MCF 10A (cell line): ENCODE data around the gene ARHGAP8. TPM values are rescaled to one million over a fixed set of nuclear protein-coding genes. Genes with fewer than 3 reads are reported as not detected.

Experiments
- BruUV-seq: library from RNA; stranded (reverse); fragments of 400-500 nt; replicated peaks from 2 replicates; lab custom pipeline; 2021; lab: Mats Ljungman, UMichigan
- CTCF ChIA-PET: fragments of 300-600 bp; sonication (Branson Sonifier 250); formaldehyde crosslinking; extraction: SDS; loops from one replicate; lab custom pipeline; 2021; ENCODE audit warnings: antibody characterized with exemption, inconsistent platforms; lab: Yijun Ruan, JAX
- POLR2A ChIA-PET: fragments of 300-600, 350-650 bp; sonication (Branson Sonifier 250); formaldehyde crosslinking; extraction: SDS; loops from one replicate; lab custom pipeline; 2020; ENCODE audit warnings: antibody characterized with exemption, inconsistent platforms; lab: Yijun Ruan, JAX
- DNase-seq: peaks from one replicate; pipeline ENCODE4 v3.0.0-alpha.2; 2018; ENCODE audit not compliant: unreplicated experiment
- H3K27ac Mint-ChIP-seq: one replicate; pipeline ENCODE4 v1.8.0; 2022; ENCODE audit warnings: mild to moderate bottlenecking, low read depth, mixed read lengths; ENCODE audit not compliant: unreplicated experiment
- H3K27me3 Mint-ChIP-seq: one replicate; pipeline ENCODE4 v1.8.0; 2022; ENCODE audit warnings: mixed read lengths; ENCODE audit not compliant: insufficient read depth, unreplicated experiment
- H3K36me3 Mint-ChIP-seq: one replicate; pipeline ENCODE4 v1.8.0; 2022; ENCODE audit warnings: mild to moderate bottlenecking, moderate library complexity, mixed read lengths; ENCODE audit not compliant: insufficient read depth, unreplicated experiment
- H3K4me1 Mint-ChIP-seq: one replicate; pipeline ENCODE4 v1.8.0; 2022; ENCODE audit warnings: mixed read lengths; ENCODE audit not compliant: insufficient read depth, unreplicated experiment
- H3K4me3 Mint-ChIP-seq: one replicate; pipeline ENCODE4 v1.8.0; 2022; ENCODE audit warnings: mild to moderate bottlenecking, moderate library complexity, mixed read lengths; ENCODE audit not compliant: unreplicated experiment
- H3K9me3 Mint-ChIP-seq: one replicate; pipeline ENCODE4 v1.8.0; 2022; ENCODE audit warnings: mixed read lengths; ENCODE audit not compliant: unreplicated experiment
- CTCF ChIP-seq: fragments of 200-600 bp; IDR thresholded peaks from one replicate; pipeline ENCODE4 v1.8.0; 2022; ENCODE audit warnings: antibody characterized with exemption, mild to moderate bottlenecking; ENCODE audit not compliant: unreplicated experiment
- intact Hi-C: fragments of 100-400 bp; cut with micrococcal nuclease; formaldehyde crosslinking; loops from 2 replicates; pipeline ENCODE4 v1.14.1; 2022
- total RNA-seq: library from RNA; stranded (reverse); gene quantifications from 2 replicates; pipeline ENCODE4 v1.2.3, GENCODE V29; 2022

ARHGAP8 gene
- total RNA-seq, 1 experiment from 2014 or later, result 18.6 TPM

GRCh38 chr22:44892243-44892642 lies 139.9 kb downstream of the ARHGAP8 start:
- Mint-ChIP-seq H3K9me3 (no peaks in the 10 kb centered on the region), H3K4me1 (no peaks in the 10 kb centered on the region), H3K27ac (no peak overlapping the region), H3K36me3 (no peaks in the 10 kb centered on the region), H3K4me3 (no peak overlapping the region), H3K27me3 (no peaks in the 10 kb centered on the region)
- ChIA-PET POLR2A (no interaction called here), CTCF (no interaction called here)
- no peak for DNase-seq
- BruUV-seq, result no TSS peak
- no peak for TF ChIP-seq CTCF
- intact Hi-C loops, result no loop called here

- CTCF ChIA-PET, result no interaction called here
- no peaks in the 10 kb centered on the region for H3K9me3 Mint-ChIP-seq
- no peak overlapping the region for H3K4me3 Mint-ChIP-seq
These were observed 140.7 kb downstream of the ARHGAP8 start for GRCh38 chr22:44892803-44893730.

GRCh38 chr22:44893731-44894080 lies 141.3 kb downstream of the ARHGAP8 start:
- CTCF ChIA-PET, result no interaction called here

More at GRCh38 chr22:44892803-44893730, 140.7 kb downstream of the ARHGAP8 start:
- Mint-ChIP-seq H3K4me1 (no peaks in the 10 kb centered on the region), H3K27me3 (no peaks in the 10 kb centered on the region), H3K27ac (no peak overlapping the region), H3K36me3 (no peaks in the 10 kb centered on the region)
- TF ChIP-seq CTCF, result no peak
- intact Hi-C loops, result no loop called here
- no peak for DNase-seq
- BruUV-seq, result no TSS peak
- POLR2A ChIA-PET, result no interaction called here

GRCh38 chr22:44894321-44894720 lies 141.9 kb downstream of the ARHGAP8 start:
- BruUV-seq, result no TSS peak
- Mint-ChIP-seq H3K4me3 (no peak overlapping the region), H3K4me1 (no peaks in the 10 kb centered on the region), H3K36me3 (no peaks in the 10 kb centered on the region), H3K27me3 (no peaks in the 10 kb centered on the region), H3K27ac (no peak overlapping the region), H3K9me3 (peaks cover 3% of the 10 kb centered on the region)
- ChIA-PET POLR2A (no interaction called here), CTCF (no interaction called here)
- intact Hi-C loops, result no loop called here
- DNase-seq, result no peak
- TF ChIP-seq CTCF, result no peak

More at GRCh38 chr22:44893731-44894080, 141.3 kb downstream of the ARHGAP8 start:
- no peaks in the 10 kb centered on the region for H3K9me3 Mint-ChIP-seq
- POLR2A ChIA-PET, result no interaction called here
- H3K27ac Mint-ChIP-seq, result no peak overlapping the region
- no peaks in the 10 kb centered on the region for H3K27me3 Mint-ChIP-seq
- no peak for DNase-seq
- H3K4me1 Mint-ChIP-seq, result no peaks in the 10 kb centered on the region
- H3K36me3 Mint-ChIP-seq, result no peaks in the 10 kb centered on the region
- intact Hi-C loops, result no loop called here
- H3K4me3 Mint-ChIP-seq, result no peak overlapping the region
- BruUV-seq, result no TSS peak
- no peak for TF ChIP-seq CTCF
